HG03064 (cell line): ENCODE data around the gene RBM33.
"Not testable (repeated sequence)": the region's sequence is repeated elsewhere in the genome, so short reads cannot be mapped to it uniquely, and the experiment has no call there.

ENCODE experiments used
- ATAC-seq: cut with Tn5 transposase; IDR thresholded peaks from one replicate; pipeline ENCODE4 v1.9.1; 2021; ENCODE audit warnings: low read depth; ENCODE audit not compliant: unreplicated experiment

The RBM33 gene

DNA sequence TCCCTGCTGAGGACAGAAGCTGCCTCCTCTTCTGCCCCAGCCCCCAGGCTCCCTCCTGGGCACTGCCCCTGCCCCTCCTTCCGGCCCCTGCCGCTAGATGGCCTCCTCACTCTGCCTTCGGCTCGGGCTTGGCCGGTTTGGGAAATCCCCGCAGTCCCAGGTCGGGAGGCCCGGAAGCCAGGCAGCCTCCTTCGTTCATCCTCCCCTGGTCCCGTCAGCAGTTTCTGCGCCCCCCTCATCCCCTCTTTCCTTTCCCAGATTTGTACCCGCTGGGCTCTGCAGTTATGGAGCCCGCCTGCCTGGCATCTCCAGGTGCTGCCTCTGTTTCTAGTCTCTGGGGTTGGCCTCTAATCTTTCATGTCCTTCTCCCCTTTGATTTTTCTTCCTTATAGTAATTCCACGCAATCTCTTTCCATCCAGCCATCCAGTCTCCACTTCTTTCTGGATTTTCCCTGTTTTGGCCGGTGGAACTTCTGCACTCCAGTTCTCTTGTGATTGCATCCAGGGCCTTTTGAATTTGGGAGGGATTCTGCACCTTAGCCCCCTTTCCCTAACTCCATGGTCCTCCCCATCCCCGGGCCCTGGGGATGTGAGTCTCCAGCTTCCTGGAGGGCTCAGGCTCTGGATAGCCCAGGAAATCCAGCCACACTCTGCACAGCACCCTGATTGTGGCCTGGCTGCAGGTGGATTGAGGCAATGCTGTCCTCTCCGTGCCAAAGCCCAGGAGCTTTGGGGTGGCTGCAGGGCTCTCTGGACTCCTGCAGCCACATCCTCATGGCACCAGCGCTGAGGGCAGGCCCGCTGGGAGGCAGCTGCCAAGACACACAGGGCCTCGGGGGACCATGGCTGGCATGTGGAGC is 171.1 kb downstream of the RBM33 start:
- ATAC-seq, result peak; percentile 81

- no peak for ATAC-seq
These were observed 171.7 kb downstream of the RBM33 start for GRCh38 chr7:155816192-155816508.

DNA sequence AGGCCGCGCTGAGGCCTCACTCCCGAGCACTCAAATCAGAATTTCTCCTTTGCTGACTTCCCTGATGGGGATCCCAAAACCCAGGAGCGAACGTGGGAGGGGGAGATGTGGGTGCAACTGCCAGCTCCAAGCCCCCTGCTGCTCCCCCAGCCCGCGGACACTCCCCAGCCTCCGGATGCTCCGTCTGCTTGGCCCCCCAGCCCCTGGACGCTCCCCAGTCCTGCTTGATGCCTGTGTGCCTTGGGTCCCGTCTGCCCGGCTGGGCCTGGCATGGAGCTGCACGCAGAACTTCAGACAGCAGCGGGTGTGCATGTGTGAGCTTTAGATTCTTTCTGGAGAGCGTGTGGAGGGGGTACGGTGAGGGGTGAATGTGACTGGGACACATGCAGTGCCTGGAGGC is 172.5 kb downstream of the RBM33 start:
- no peak for ATAC-seq

DNA sequence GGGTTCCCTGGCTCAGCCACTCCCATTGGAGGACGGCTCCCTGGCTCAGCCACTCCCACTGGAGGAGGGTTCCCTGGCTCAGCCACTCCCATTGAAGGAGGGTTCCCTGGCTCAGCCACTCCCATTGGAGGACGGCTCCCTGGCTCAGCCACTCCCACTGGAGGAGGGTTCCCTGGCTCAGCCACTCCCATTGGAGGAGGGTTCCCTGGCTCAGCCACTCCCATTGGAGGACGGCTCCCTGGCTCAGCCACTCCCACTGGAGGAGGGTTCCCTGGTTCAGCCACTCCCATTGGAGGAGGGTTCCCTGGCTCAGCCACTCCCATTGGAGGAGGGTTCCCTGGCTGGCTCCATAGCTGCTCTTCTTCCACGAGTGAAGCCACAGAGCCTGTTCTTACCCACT is 173.1 kb downstream of the RBM33 start:
- ATAC-seq, result not testable (repeated sequence)

DNA sequence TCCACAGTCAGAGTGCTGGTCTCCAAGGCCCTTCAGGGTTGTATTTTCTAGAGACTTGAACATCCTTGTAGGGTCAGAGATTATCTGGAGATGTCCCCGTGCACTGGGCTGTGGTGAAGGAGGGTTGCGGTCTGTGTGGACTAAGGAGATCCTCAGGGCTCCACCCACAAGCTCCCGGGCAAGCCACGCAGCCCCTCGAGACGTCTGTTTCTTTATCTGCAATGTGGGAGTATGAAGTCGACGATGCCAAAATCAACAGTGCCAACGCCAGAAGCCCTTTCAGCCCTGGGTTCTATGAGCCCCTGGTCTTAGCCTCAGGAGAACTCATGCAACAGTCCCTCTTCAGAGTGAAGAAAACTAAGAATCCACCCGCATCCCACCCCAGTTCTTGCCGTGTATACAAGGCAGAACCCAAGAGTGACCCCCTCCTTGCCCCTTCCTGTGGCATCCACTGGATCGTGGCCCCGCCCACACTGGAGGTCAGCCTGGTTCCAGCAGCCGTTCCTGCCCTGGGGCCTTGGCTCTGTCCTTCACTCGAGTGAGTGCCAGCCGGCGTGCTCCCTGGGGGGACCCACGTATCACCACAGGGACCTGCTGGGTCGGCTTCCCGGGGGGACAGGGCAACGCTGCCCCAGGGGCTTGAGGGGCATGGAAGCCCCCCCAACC is 173.8 kb downstream of the RBM33 start:
- ATAC-seq, result no peak

GRCh38 chr7:155818820-155819168 is 174.3 kb downstream of the RBM33 start:
- no peak for ATAC-seq

GRCh38 chr7:155819186-155819585 is 174.7 kb downstream of the RBM33 start:
- no peak for ATAC-seq

DNA sequence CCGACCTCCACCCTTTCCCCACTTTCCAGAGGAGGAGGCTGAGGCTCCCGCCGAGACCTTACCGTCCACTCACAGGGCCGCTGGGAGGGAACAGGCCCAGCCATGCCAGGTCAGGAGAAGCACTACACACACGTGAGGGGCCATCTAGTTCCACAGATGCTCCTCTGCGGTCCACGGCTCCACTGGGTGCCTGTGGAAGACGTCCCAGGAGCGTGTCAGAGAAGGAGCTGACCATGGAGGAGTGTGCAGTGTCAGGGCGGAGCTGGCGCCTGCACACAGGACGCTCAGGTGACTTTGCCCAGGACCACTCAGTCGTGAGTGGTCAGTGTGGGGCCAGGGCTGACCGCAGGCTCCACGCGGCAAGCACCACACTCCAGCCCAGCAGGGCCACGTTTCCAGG is 175.8 kb downstream of the RBM33 start:
- ATAC-seq, result no peak

GRCh38 chr7:155820788-155821187 is 176.3 kb downstream of the RBM33 start:
- no peak for ATAC-seq

DNA sequence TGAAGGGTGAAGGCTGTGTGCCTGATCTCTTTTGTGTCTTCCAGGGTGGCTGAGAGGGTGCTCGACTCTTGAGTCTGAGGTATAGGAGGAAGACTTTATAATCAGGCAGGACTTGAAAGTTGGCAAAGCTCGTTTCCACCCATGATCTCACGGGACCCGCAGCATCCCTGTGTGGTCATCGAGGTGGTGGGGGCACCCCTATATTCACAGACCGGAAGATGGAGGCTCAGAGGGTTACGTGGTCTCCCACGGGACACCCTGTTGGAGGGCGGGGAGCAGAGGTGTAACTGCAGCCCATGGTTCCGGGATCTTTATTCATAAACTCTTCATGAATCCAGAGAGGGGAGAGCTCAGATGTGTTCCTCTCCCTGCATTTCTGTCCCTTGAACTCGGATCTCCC is 177.4 kb downstream of the RBM33 start:
- no peak for ATAC-seq

GRCh38 chr7:155824227-155824886 is 179.9 kb downstream of the RBM33 start:
- ATAC-seq, result no peak

GRCh38 chr7:155825336-155825735 is 180.9 kb downstream of the RBM33 start:
- ATAC-seq, result no peak

- ATAC-seq, result no peak
These were observed 185.5 kb downstream of the RBM33 start for GRCh38 chr7:155829796-155830470.
